ENCODE results near the gene SPTBN4. TPM values are rescaled to one million over a fixed set of nuclear protein-coding genes. Genes with fewer than 3 reads are reported as not detected.
A peak's percentile ranks its signal among the peaks of the same experiment; 100 is the strongest.

The SPTBN4 gene
- polyA plus RNA-seq, 1 of the 3 experiments (the other 2 are of a cell fraction): 3.1 TPM

- Histone ChIP-seq H3K4me2 (peak overlapping the region; percentile 81), H3K79me2 (ENCODE audit: insufficient read depth) (no peaks in the 10 kb centered on the region), H3K27ac (ENCODE audit: low read depth in 2 of 2, low read length in 1 of 2) (no peak overlapping the region), H3K9me3 (no peaks in the 10 kb centered on the region), H3K4me1 (ENCODE audit: control insufficient read depth in 1 of 2, insufficient read depth in 2 of 2, low read depth in 1 of 2, low read length in 1 of 2) (peaks cover 0 to 9% of the 10 kb centered on the region in 2 experiments; a peak in 1 of 4 replicates), H3F3A (replicated peaks; ENCODE audit: insufficient read depth) (peaks cover 8% of the 10 kb centered on the region), H3K9me2 (no peaks in the 10 kb centered on the region), H2AFZ (ENCODE audit: low read depth) (peak overlapping the region; percentile 76; the same call in 1 of the 2 replicates), H3K4me3 (ENCODE audit: low read depth in 2 of 2, low read length in 1 of 2) (peak overlapping the region; percentile 40 to 58), H3K9ac (no peak overlapping the region), H3K36me3 (replicated peaks in 1 of 2; ENCODE audit: control insufficient read depth in 1 of 2, insufficient read depth in 2 of 2, low read length in 1 of 2) (no peaks in the 10 kb centered on the region), H4K20me1 (ENCODE audit: insufficient read depth) (no peaks in the 10 kb centered on the region), H3K27me3 (ENCODE audit: insufficient read depth) (no peaks in the 10 kb centered on the region)
- 59% methylated on average over 16 of the region's 20 CpGs for WGBS (ENCODE audit: low lambda C conversion rate)
- DNase-seq: peak; percentile 63
- TF ChIP-seq USF1 (IDR thresholded peaks at IDR 0.05; ENCODE audit: borderline replicate concordance, low read depth) (no peak), FOXJ3 (CRISPR knock-in tag; IDR thresholded peaks at IDR 0.05) (no peak), YY1 (IDR thresholded peaks at IDR 0.05; ENCODE audit: low read depth) (no peak), NFIC (IDR thresholded peaks at IDR 0.05; ENCODE audit: borderline replicate concordance) (no peak), IRF3 (IDR thresholded peaks at IDR 0.05; ENCODE audit: low read depth, low read length) (no peak), MAX (IDR thresholded peaks at IDR 0.05; ENCODE audit: low read depth) (no peak), NRF1 (IDR thresholded peaks at IDR 0.05; ENCODE audit: low read depth, low read length) (no peak)
- ChIA-PET CTCF (interaction anchor here (1.1 to 2.6 kb wide), 6 partner anchors 18 to 103 kb away, joined by 3 to 11 read pairs (median 6); partner anchors contain the start of gene BLVRB), POLR2A (interaction anchor here (0.6 kb wide), 1 partner anchor 1122 kb away, joined by 3 read pairs; no protein-coding TSS in a partner anchor)
These were observed 100.4 kb downstream of the SPTBN4 start for GRCh38 chr19:40567040-40567749.

- no peak overlapping the region for H3K9ac ChIP-seq
- H3K4me1 ChIP-seq (ENCODE audit: control insufficient read depth in 1 of 2, insufficient read depth in 2 of 2, low read depth in 1 of 2, low read length in 1 of 2): peaks cover 0 to 9% of the 10 kb centered on the region in 2 experiments; a peak in 1 of 4 replicates
- H3K36me3 ChIP-seq (replicated peaks in 1 of 2; ENCODE audit: control insufficient read depth in 1 of 2, insufficient read depth in 2 of 2, low read length in 1 of 2): no peaks in the 10 kb centered on the region
- H3K4me2 ChIP-seq: peak overlapping the region; percentile 81
- H3K79me2 ChIP-seq (ENCODE audit: insufficient read depth): no peaks in the 10 kb centered on the region
- no peaks in the 10 kb centered on the region for H3K9me2 ChIP-seq
- H4K20me1 ChIP-seq (ENCODE audit: insufficient read depth): no peaks in the 10 kb centered on the region
- WGBS (ENCODE audit: low lambda C conversion rate): 62% methylated on average over 16 of the region's 70 CpGs
- POLR2A ChIA-PET: no interaction called here
- DNase-seq: peak; percentile 70
- peaks cover 8% of the 10 kb centered on the region for H3F3A ChIP-seq (replicated peaks; ENCODE audit: insufficient read depth)
- CTCF ChIA-PET: interaction anchor here (1.1 to 2.6 kb wide), 6 partner anchors 19 to 103 kb away, joined by 3 to 11 read pairs (median 6); partner anchors contain the start of gene BLVRB
- H3K9me3 ChIP-seq: no peaks in the 10 kb centered on the region
- no peak overlapping the region for H3K27ac ChIP-seq (ENCODE audit: low read depth in 2 of 2, low read length in 1 of 2)
- H3K27me3 ChIP-seq (ENCODE audit: insufficient read depth): no peaks in the 10 kb centered on the region
- peak overlapping the region; percentile 40 to 58 for H3K4me3 ChIP-seq (ENCODE audit: low read depth in 2 of 2, low read length in 1 of 2)
- peak overlapping the region; percentile 76; the same call in 1 of the 2 replicates for H2AFZ ChIP-seq (ENCODE audit: low read depth)
- TF ChIP-seq RXRA (IDR thresholded peaks at IDR 0.05; ENCODE audit: borderline replicate concordance, low read depth): no peak
- no peak for TF ChIP-seq EZH2phosphoT487 (IDR thresholded peaks at IDR 0.05; ENCODE audit: borderline replicate concordance, low read depth)
- TF ChIP-seq EP300 (IDR thresholded peaks at IDR 0.05; ENCODE audit: borderline replicate concordance in 1 of 2, low read depth in 1 of 2, low read length in 1 of 2): no peak
- TF ChIP-seq ELF1 (IDR thresholded peaks at IDR 0.05): no peak
- TF ChIP-seq PBX3 (IDR thresholded peaks at IDR 0.05): no peak
- no peak for TF ChIP-seq FOSL2 (IDR thresholded peaks at IDR 0.05; ENCODE audit: borderline replicate concordance, low read depth)
- no peak for TF ChIP-seq GATA2 (CRISPR knock-in tag; IDR thresholded peaks at IDR 0.05)
- TF ChIP-seq USF2 (IDR thresholded peaks at IDR 0.05; ENCODE audit: borderline replicate concordance, low read depth, low read length): no peak
- TF ChIP-seq JUND (IDR thresholded peaks at IDR 0.05): no peak
- TF ChIP-seq REST (IDR thresholded peaks at IDR 0.05; ENCODE audit: low read depth, low read length): no peak
These were observed 101.1 kb downstream of the SPTBN4 start for GRCh38 chr19:40567750-40568494.
